OCI-LY7 (cell line): ENCODE data around the gene MOCS3. TPM values are rescaled to one million over a fixed set of nuclear protein-coding genes. Genes with fewer than 3 reads are reported as not detected.

Experiments
- BruUV-seq: library from RNA; stranded (reverse); fragments of 400-500 nt; replicated peaks from 2 replicates; lab custom pipeline; 2021; lab: Mats Ljungman, UMichigan
- CTCF ChIA-PET: fragments of 300-600 bp; sonication (Branson Sonifier 250); formaldehyde crosslinking; loops from one replicate; lab custom pipeline; 2022; ENCODE audit warnings: antibody characterized with exemption; ENCODE audit not compliant: unreplicated experiment; lab: Charles Lee
- POLR2A ChIA-PET: fragments of 300-600 bp; sonication (Branson Sonifier 250); formaldehyde crosslinking; loops from one replicate; lab custom pipeline; 2022; ENCODE audit warnings: antibody characterized with exemption; lab: Charles Lee
- DNase-seq: peaks from one replicate; pipeline ENCODE4 v3.0.0-alpha.2; 2015; ENCODE audit warnings: low spot score
- H2AFZ ChIP-seq: fragments of 200-600 bp; sonication (generic), shearing (Covaris generic); 2 replicates; pipeline ENCODE4 v1.6.1; 2014; ENCODE audit warnings: mild to moderate bottlenecking, antibody characterized with exemption, low read length, moderate library complexity
- H3K27ac ChIP-seq: fragments of 200-600 bp; sonication (generic); 2 replicates; pipeline ENCODE4 v1.5.1; 2014; ENCODE audit warnings: mixed run types, low read depth, mild to moderate bottlenecking, moderate library complexity, low read length, inconsistent platforms; ENCODE audit not compliant: poor library complexity, severe bottlenecking
- H3K36me3 ChIP-seq: fragments of 200-600 bp; sonication (generic); 2 replicates; pipeline ENCODE4 v1.6.1; 2014; ENCODE audit warnings: mild to moderate bottlenecking, antibody characterized with exemption, low read length, moderate library complexity, mixed read lengths; ENCODE audit not compliant: insufficient read depth
- H3K4me1 ChIP-seq: fragments of 200-600 bp; sonication (generic); 2 replicates; pipeline ENCODE4 v1.5.1; 2014; ENCODE audit warnings: mild to moderate bottlenecking, low read length; ENCODE audit not compliant: insufficient read depth, poor library complexity, severe bottlenecking
- H3K4me2 ChIP-seq: fragments of 200-600 bp; sonication (generic); 2 replicates; pipeline ENCODE4 v1.6.1; 2014; ENCODE audit warnings: mild to moderate bottlenecking, low read length
- H3K4me3 ChIP-seq: fragments of 200-600 bp; sonication (generic); 2 replicates; pipeline ENCODE4 v1.5.1; 2014; ENCODE audit warnings: mild to moderate bottlenecking, low read depth, low read length; ENCODE audit not compliant: poor library complexity, severe bottlenecking
- H3K79me2 ChIP-seq: fragments of 200-600 bp; sonication (generic); 2 replicates; pipeline ENCODE4 v1.6.1; 2016; ENCODE audit warnings: low read depth, mild to moderate bottlenecking, low read length, moderate library complexity, mixed read lengths; ENCODE audit not compliant: insufficient read depth
- H3K9me2 ChIP-seq: fragments of 200-600 bp; sonication (generic); 2 replicates; pipeline ENCODE4 v1.6.1; 2016; ENCODE audit warnings: mild to moderate bottlenecking, low read length, mixed read lengths; ENCODE audit not compliant: insufficient read depth
- H3K9me3 ChIP-seq: fragments of 200-600 bp; sonication (generic); 2 replicates; pipeline ENCODE4 v1.6.1; 2014; ENCODE audit warnings: mild to moderate bottlenecking, mixed run types, low read length, mixed read lengths
- H4K20me1 ChIP-seq: fragments of 200-600 bp; sonication (generic); 2 replicates; pipeline ENCODE4 v1.6.1; 2014; ENCODE audit warnings: mild to moderate bottlenecking, antibody characterized with exemption, low read length, moderate library complexity, mixed read lengths; ENCODE audit not compliant: insufficient read depth
- EZH2phosphoT487 ChIP-seq: fragments of 200-600 bp; sonication (generic); IDR thresholded peaks from 2 replicates; pipeline ENCODE4 v1.6.1; 2018; ENCODE audit warnings: low read depth, borderline replicate concordance, mild to moderate bottlenecking, mixed run types, antibody characterized with exemption, low read length, moderate library complexity, mixed read lengths
- intact Hi-C: fragments of 100-400 bp; cut with micrococcal nuclease; formaldehyde crosslinking; loops from one replicate; pipeline ENCODE4 v1.10.0; 2022; ENCODE audit not compliant: unreplicated experiment
- total RNA-seq, 2 experiments: library from RNA; depleted of rRNA in 1 of 2; stranded (reverse); fragments of >200 nt in 1 of 2; shearing (Covaris generic) in 1 of 2; gene quantifications; 2 replicates each; pipeline ENCODE4 v1.2.3, GENCODE V29; 2014 to 2022
- TF ChIP-seq, protein P1 (sequence below): fragments of 200-600 bp; sonication (generic); conservative IDR thresholded peaks from 2 replicates; pipeline ENCODE4 v1.5.1; 2014; ENCODE audit warnings: mild to moderate bottlenecking, antibody characterized with exemption, low read length, moderate library complexity, mixed read lengths

The MOCS3 gene
- total RNA-seq, 2 experiments from 2014 or later, result 5.8 to 7.7 TPM

GRCh38 chr20:50918403-50918802, 40.2 kb upstream of the MOCS3 start:
- peaks cover 96% of the 10 kb centered on the region for H3K4me1 ChIP-seq
- no peak overlapping the region for H2AFZ ChIP-seq
- peaks cover 99% of the 10 kb centered on the region for H3K79me2 ChIP-seq
- TSS peak; percentile 2 for BruUV-seq
- DNase-seq, result no peak
- no peaks in the 10 kb centered on the region for H3K9me2 ChIP-seq
- peaks cover 88% of the 10 kb centered on the region for H4K20me1 ChIP-seq
- H3K9me3 ChIP-seq, result no peaks in the 10 kb centered on the region
- H3K27ac ChIP-seq, result peak overlapping the region; percentile 31
- TF ChIP-seq EZH2phosphoT487, result no peak
- TF ChIP-seq, protein P1, sequence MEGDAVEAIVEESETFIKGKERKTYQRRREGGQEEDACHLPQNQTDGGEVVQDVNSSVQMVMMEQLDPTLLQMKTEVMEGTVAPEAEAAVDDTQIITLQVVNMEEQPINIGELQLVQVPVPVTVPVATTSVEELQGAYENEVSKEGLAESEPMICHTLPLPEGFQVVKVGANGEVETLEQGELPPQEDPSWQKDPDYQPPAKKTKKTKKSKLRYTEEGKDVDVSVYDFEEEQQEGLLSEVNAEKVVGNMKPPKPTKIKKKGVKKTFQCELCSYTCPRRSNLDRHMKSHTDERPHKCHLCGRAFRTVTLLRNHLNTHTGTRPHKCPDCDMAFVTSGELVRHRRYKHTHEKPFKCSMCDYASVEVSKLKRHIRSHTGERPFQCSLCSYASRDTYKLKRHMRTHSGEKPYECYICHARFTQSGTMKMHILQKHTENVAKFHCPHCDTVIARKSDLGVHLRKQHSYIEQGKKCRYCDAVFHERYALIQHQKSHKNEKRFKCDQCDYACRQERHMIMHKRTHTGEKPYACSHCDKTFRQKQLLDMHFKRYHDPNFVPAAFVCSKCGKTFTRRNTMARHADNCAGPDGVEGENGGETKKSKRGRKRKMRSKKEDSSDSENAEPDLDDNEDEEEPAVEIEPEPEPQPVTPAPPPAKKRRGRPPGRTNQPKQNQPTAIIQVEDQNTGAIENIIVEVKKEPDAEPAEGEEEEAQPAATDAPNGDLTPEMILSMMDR, result no peak
- ChIA-PET POLR2A (no interaction called here), CTCF (no interaction called here)
- H3K36me3 ChIP-seq, result peaks cover 96% of the 10 kb centered on the region
- H3K4me3 ChIP-seq, result peak overlapping the region; percentile 8
- intact Hi-C loops, result no loop called here
- H3K4me2 ChIP-seq, result peak overlapping the region; percentile 42

- Histone ChIP-seq H3K4me1 (peaks cover 96% of the 10 kb centered on the region), H3K4me3 (no peak overlapping the region), H3K36me3 (peaks cover 96% of the 10 kb centered on the region), H3K9me3 (no peaks in the 10 kb centered on the region), H2AFZ (no peak overlapping the region), H4K20me1 (peaks cover 88% of the 10 kb centered on the region), H3K9me2 (no peaks in the 10 kb centered on the region), H3K27ac (no peak overlapping the region), H3K79me2 (peaks cover 99% of the 10 kb centered on the region), H3K4me2 (peak overlapping the region; percentile 17; the same call in 1 of the 2 replicates)
- no peak for TF ChIP-seq EZH2phosphoT487
- TF ChIP-seq, protein P1, result no peak
- ChIA-PET POLR2A (interaction anchor here (0.7 kb wide), 2 partner anchors 170 to 264 kb away, joined by 3 to 7 read pairs; no protein-coding TSS in a partner anchor), CTCF (no interaction called here)
- intact Hi-C loops, result no loop called here
- DNase-seq, result no peak
- BruUV-seq, result no TSS peak
These were observed 39.1 kb upstream of the MOCS3 start for GRCh38 chr20:50919567-50919966.

GRCh38 chr20:50920997-50921396, 37.6 kb upstream of the MOCS3 start:
- H3K9me2 ChIP-seq, result no peaks in the 10 kb centered on the region
- DNase-seq, result no peak
- no peak overlapping the region for H2AFZ ChIP-seq
- TF ChIP-seq, protein P1, result no peak
- no peak for TF ChIP-seq EZH2phosphoT487
- 0 out of 2 replicates have a peak overlapping the region, but pooled peaks have one; percentile 22 for H3K4me2 ChIP-seq
- H3K4me3 ChIP-seq, result no peak overlapping the region
- peaks cover 89% of the 10 kb centered on the region for H4K20me1 ChIP-seq
- intact Hi-C loops, result no loop called here
- BruUV-seq, result no TSS peak
- peaks cover 96% of the 10 kb centered on the region for H3K36me3 ChIP-seq
- ChIA-PET POLR2A (interaction anchor here (0.6 kb wide), 2 partner anchors 12 to 183 kb away, joined by 3 to 4 read pairs; no protein-coding TSS in a partner anchor), CTCF (interaction anchor here (1.6 kb wide), 1 partner anchor 9 kb away, joined by 3 read pairs; no protein-coding TSS in a partner anchor)
- H3K79me2 ChIP-seq, result peaks cover 99% of the 10 kb centered on the region
- no peaks in the 10 kb centered on the region for H3K9me3 ChIP-seq
- peak overlapping the region; percentile 8 for H3K27ac ChIP-seq
- peaks cover 96% of the 10 kb centered on the region for H3K4me1 ChIP-seq
